Measurements from ENCODE around the gene DBT.

Gene DBT

GRCh38 chr1:100188617-100189016 lies 61.0 kb downstream of the DBT start:
- Histone ChIP-seq H3K36me3 (ENCODE audit: control insufficient read depth, insufficient read depth, low read length, severe bottlenecking) (peaks cover 9% of the 10 kb centered on the region), H3K4me1 (ENCODE audit: control insufficient read depth, insufficient read depth, low read length) (peaks cover 20% of the 10 kb centered on the region), H3K9ac (ENCODE audit: low read length) (no peak overlapping the region), H3K4me3 (ENCODE audit: low read length) (peak overlapping the region; percentile 42), H3K27me3 (replicated peaks; ENCODE audit: control insufficient read depth, insufficient read depth, low read length) (no peaks in the 10 kb centered on the region), H3K9me3 (ENCODE audit: control insufficient read depth, low read length) (no peaks in the 10 kb centered on the region)
- DNase-seq (ENCODE audit: low read depth) = peak; percentile 85

- peaks cover 20% of the 10 kb centered on the region for H3K4me1 ChIP-seq (ENCODE audit: control insufficient read depth, insufficient read depth, low read length)
- peak; percentile 87 for DNase-seq (ENCODE audit: low read depth)
- H3K36me3 ChIP-seq (ENCODE audit: control insufficient read depth, insufficient read depth, low read length, severe bottlenecking) = peaks cover 2% of the 10 kb centered on the region
- no peak overlapping the region for H3K9ac ChIP-seq (ENCODE audit: low read length)
- no peaks in the 10 kb centered on the region for H3K9me3 ChIP-seq (ENCODE audit: control insufficient read depth, low read length)
- H3K4me3 ChIP-seq (ENCODE audit: low read length) = no peak overlapping the region
- no peaks in the 10 kb centered on the region for H3K27me3 ChIP-seq (replicated peaks; ENCODE audit: control insufficient read depth, insufficient read depth, low read length)
Measured at GRCh38 chr1:100187912-100188311, 61.7 kb downstream of the DBT start.

GRCh38 chr1:100184536-100184935 lies 65.1 kb downstream of the DBT start:
- Histone ChIP-seq H3K36me3 (ENCODE audit: control insufficient read depth, insufficient read depth, low read length, severe bottlenecking) (no peaks in the 10 kb centered on the region), H3K27me3 (replicated peaks; ENCODE audit: control insufficient read depth, insufficient read depth, low read length) (no peaks in the 10 kb centered on the region), H3K4me3 (ENCODE audit: low read length) (no peak overlapping the region), H3K4me1 (ENCODE audit: control insufficient read depth, insufficient read depth, low read length) (peaks cover 19% of the 10 kb centered on the region), H3K9me3 (ENCODE audit: control insufficient read depth, low read length) (no peaks in the 10 kb centered on the region), H3K9ac (ENCODE audit: low read length) (no peak overlapping the region)
- DNase-seq (ENCODE audit: low read depth) = no peak

GRCh38 chr1:100183370-100183769 lies 66.3 kb downstream of the DBT start:
- Histone ChIP-seq H3K27me3 (replicated peaks; ENCODE audit: control insufficient read depth, insufficient read depth, low read length) (no peaks in the 10 kb centered on the region), H3K4me3 (ENCODE audit: low read length) (no peak overlapping the region), H3K9me3 (ENCODE audit: control insufficient read depth, low read length) (no peaks in the 10 kb centered on the region), H3K9ac (ENCODE audit: low read length) (no peak overlapping the region), H3K36me3 (ENCODE audit: control insufficient read depth, insufficient read depth, low read length, severe bottlenecking) (no peaks in the 10 kb centered on the region), H3K4me1 (ENCODE audit: control insufficient read depth, insufficient read depth, low read length) (peaks cover 7% of the 10 kb centered on the region)
- DNase-seq (ENCODE audit: low read depth) = no peak

GRCh38 chr1:100178091-100178490 lies 71.5 kb downstream of the DBT start, which contains the start of gene LRRC39:
Gene LRRC39 (minus strand): TSS chr1:100178256. CDS start chr1:100168516, 9,740 bp downstream.
- Histone ChIP-seq H3K9me3 (ENCODE audit: control insufficient read depth, low read length) (no peaks in the 10 kb centered on the region), H3K36me3 (ENCODE audit: control insufficient read depth, insufficient read depth, low read length, severe bottlenecking) (no peaks in the 10 kb centered on the region), H3K4me1 (ENCODE audit: control insufficient read depth, insufficient read depth, low read length) (no peaks in the 10 kb centered on the region), H3K9ac (ENCODE audit: low read length) (no peak within 1 kb of the TSS), H3K27me3 (replicated peaks; ENCODE audit: control insufficient read depth, insufficient read depth, low read length) (no peaks in the 10 kb centered on the region), H3K4me3 (ENCODE audit: low read length) (no peak within 1 kb of the TSS)
- DNase-seq (ENCODE audit: low read depth) = no peak

- Histone ChIP-seq H3K9me3 (ENCODE audit: control insufficient read depth, low read length) (no peaks in the 10 kb centered on the region), H3K9ac (ENCODE audit: low read length) (no peak overlapping the region), H3K4me1 (ENCODE audit: control insufficient read depth, insufficient read depth, low read length) (no peaks in the 10 kb centered on the region), H3K4me3 (ENCODE audit: low read length) (no peak overlapping the region), H3K36me3 (ENCODE audit: control insufficient read depth, insufficient read depth, low read length, severe bottlenecking) (no peaks in the 10 kb centered on the region), H3K27me3 (replicated peaks; ENCODE audit: control insufficient read depth, insufficient read depth, low read length) (no peaks in the 10 kb centered on the region)
- DNase-seq (ENCODE audit: low read depth) = no peak
Measured at GRCh38 chr1:100177295-100178041, 72.2 kb downstream of the DBT start.

- H3K36me3 ChIP-seq (ENCODE audit: control insufficient read depth, insufficient read depth, low read length, severe bottlenecking) = no peaks in the 10 kb centered on the region
- peaks cover 15% of the 10 kb centered on the region for H3K4me1 ChIP-seq (ENCODE audit: control insufficient read depth, insufficient read depth, low read length)
- H3K27me3 ChIP-seq (replicated peaks; ENCODE audit: control insufficient read depth, insufficient read depth, low read length) = no peaks in the 10 kb centered on the region
- H3K4me3 ChIP-seq (ENCODE audit: low read length) = no peak overlapping the region
- no peak for DNase-seq (ENCODE audit: low read depth)
- H3K9me3 ChIP-seq (ENCODE audit: control insufficient read depth, low read length) = no peaks in the 10 kb centered on the region
- H3K9ac ChIP-seq (ENCODE audit: low read length) = no peak overlapping the region
Measured at GRCh38 chr1:100168051-100168450, 81.6 kb downstream of the DBT start.

GRCh38 chr1:100164702-100165101 lies 84.9 kb downstream of the DBT start:
- H3K4me1 ChIP-seq (ENCODE audit: control insufficient read depth, insufficient read depth, low read length) = peaks cover 15% of the 10 kb centered on the region
- H3K4me3 ChIP-seq (ENCODE audit: low read length) = no peak overlapping the region
- no peaks in the 10 kb centered on the region for H3K36me3 ChIP-seq (ENCODE audit: control insufficient read depth, insufficient read depth, low read length, severe bottlenecking)
- H3K27me3 ChIP-seq (replicated peaks; ENCODE audit: control insufficient read depth, insufficient read depth, low read length) = no peaks in the 10 kb centered on the region
- no peak for DNase-seq (ENCODE audit: low read depth)
- H3K9me3 ChIP-seq (ENCODE audit: control insufficient read depth, low read length) = no peaks in the 10 kb centered on the region
- no peak overlapping the region for H3K9ac ChIP-seq (ENCODE audit: low read length)

GRCh38 chr1:100164216-100164615 lies 85.4 kb downstream of the DBT start:
- H3K4me3 ChIP-seq (ENCODE audit: low read length) = no peak overlapping the region
- no peaks in the 10 kb centered on the region for H3K27me3 ChIP-seq (replicated peaks; ENCODE audit: control insufficient read depth, insufficient read depth, low read length)
- no peak overlapping the region for H3K9ac ChIP-seq (ENCODE audit: low read length)
- no peaks in the 10 kb centered on the region for H3K9me3 ChIP-seq (ENCODE audit: control insufficient read depth, low read length)
- H3K4me1 ChIP-seq (ENCODE audit: control insufficient read depth, insufficient read depth, low read length) = peaks cover 15% of the 10 kb centered on the region
- DNase-seq (ENCODE audit: low read depth) = peak; percentile 93
- no peaks in the 10 kb centered on the region for H3K36me3 ChIP-seq (ENCODE audit: control insufficient read depth, insufficient read depth, low read length, severe bottlenecking)

- Histone ChIP-seq H3K9ac (ENCODE audit: low read length) (no peak overlapping the region), H3K36me3 (ENCODE audit: control insufficient read depth, insufficient read depth, low read length, severe bottlenecking) (no peaks in the 10 kb centered on the region), H3K27me3 (replicated peaks; ENCODE audit: control insufficient read depth, insufficient read depth, low read length) (no peaks in the 10 kb centered on the region), H3K9me3 (ENCODE audit: control insufficient read depth, low read length) (no peaks in the 10 kb centered on the region), H3K4me3 (ENCODE audit: low read length) (no peak overlapping the region), H3K4me1 (ENCODE audit: control insufficient read depth, insufficient read depth, low read length) (peaks cover 15% of the 10 kb centered on the region)
- DNase-seq (ENCODE audit: low read depth) = no peak
Measured at GRCh38 chr1:100162881-100163280, 86.8 kb downstream of the DBT start.

GRCh38 chr1:100152271-100152670 lies 97.4 kb downstream of the DBT start:
- no peaks in the 10 kb centered on the region for H3K9me3 ChIP-seq (ENCODE audit: control insufficient read depth, low read length)
- no peak overlapping the region for H3K4me3 ChIP-seq (ENCODE audit: low read length)
- peaks cover 27% of the 10 kb centered on the region for H3K36me3 ChIP-seq (ENCODE audit: control insufficient read depth, insufficient read depth, low read length, severe bottlenecking)
- H3K27me3 ChIP-seq (replicated peaks; ENCODE audit: control insufficient read depth, insufficient read depth, low read length) = no peaks in the 10 kb centered on the region
- H3K9ac ChIP-seq (ENCODE audit: low read length) = no peak overlapping the region
- DNase-seq (ENCODE audit: low read depth) = no peak
- H3K4me1 ChIP-seq (ENCODE audit: control insufficient read depth, insufficient read depth, low read length) = no peaks in the 10 kb centered on the region

- Histone ChIP-seq H3K9me3 (ENCODE audit: control insufficient read depth, low read length) (no peaks in the 10 kb centered on the region), H3K9ac (ENCODE audit: low read length) (no peak overlapping the region), H3K4me1 (ENCODE audit: control insufficient read depth, insufficient read depth, low read length) (no peaks in the 10 kb centered on the region), H3K4me3 (ENCODE audit: low read length) (no peak overlapping the region), H3K27me3 (replicated peaks; ENCODE audit: control insufficient read depth, insufficient read depth, low read length) (no peaks in the 10 kb centered on the region), H3K36me3 (ENCODE audit: control insufficient read depth, insufficient read depth, low read length, severe bottlenecking) (peaks cover 33% of the 10 kb centered on the region)
- DNase-seq (ENCODE audit: low read depth) = no peak
Measured at GRCh38 chr1:100151679-100152078, 98.0 kb downstream of the DBT start.

Measured in adipocyte (in vitro differentiated cells).